Osteocyte (in vitro differentiated cells): ENCODE measurements around the gene COG3. TPM values are rescaled to one million over a fixed set of nuclear protein-coding genes. Genes with fewer than 3 reads are reported as not detected.

ENCODE experiments used
- DNase-seq: peaks from one replicate; pipeline ENCODE4 v3.0.0; 2021; ENCODE audit warnings: mixed read lengths; ENCODE audit not compliant: unreplicated experiment; ENCODE audit errors: extremely low spot score
- H3K27ac Mint-ChIP-seq: one replicate; pipeline ENCODE4 v1.8.0; 2021; ENCODE audit warnings: mild to moderate bottlenecking, mixed read lengths; ENCODE audit not compliant: unreplicated experiment
- H3K27me3 Mint-ChIP-seq: one replicate; pipeline ENCODE4 v1.8.0; 2021; ENCODE audit warnings: mixed read lengths; ENCODE audit not compliant: unreplicated experiment
- H3K36me3 Mint-ChIP-seq: one replicate; pipeline ENCODE4 v1.8.0; 2021; ENCODE audit warnings: mixed read lengths; ENCODE audit not compliant: unreplicated experiment
- H3K4me1 Mint-ChIP-seq: one replicate; pipeline ENCODE4 v1.8.0; 2021; ENCODE audit warnings: mixed read lengths; ENCODE audit not compliant: unreplicated experiment
- H3K4me3 Mint-ChIP-seq: one replicate; pipeline ENCODE4 v1.8.0; 2021; ENCODE audit warnings: mild to moderate bottlenecking, moderate library complexity, mixed read lengths; ENCODE audit not compliant: unreplicated experiment
- H3K9me3 Mint-ChIP-seq: one replicate; pipeline ENCODE4 v1.8.0; 2021; ENCODE audit warnings: mixed read lengths; ENCODE audit not compliant: unreplicated experiment
- total RNA-seq: library from RNA; stranded (reverse); gene quantifications from 2 replicates; pipeline ENCODE4 v1.2.1, GENCODE V29; 2021
- TF ChIP-seq, protein P1 (sequence below): fragments of 200-600 bp; sonication (generic); IDR thresholded peaks from 2 replicates; pipeline ENCODE4 v1.5.0; 2021; ENCODE audit warnings: antibody characterized with exemption, mild to moderate bottlenecking, moderate library complexity

The COG3 gene
- total RNA-seq, 1 donor from 2014 or later, result 31.0 TPM

DNA sequence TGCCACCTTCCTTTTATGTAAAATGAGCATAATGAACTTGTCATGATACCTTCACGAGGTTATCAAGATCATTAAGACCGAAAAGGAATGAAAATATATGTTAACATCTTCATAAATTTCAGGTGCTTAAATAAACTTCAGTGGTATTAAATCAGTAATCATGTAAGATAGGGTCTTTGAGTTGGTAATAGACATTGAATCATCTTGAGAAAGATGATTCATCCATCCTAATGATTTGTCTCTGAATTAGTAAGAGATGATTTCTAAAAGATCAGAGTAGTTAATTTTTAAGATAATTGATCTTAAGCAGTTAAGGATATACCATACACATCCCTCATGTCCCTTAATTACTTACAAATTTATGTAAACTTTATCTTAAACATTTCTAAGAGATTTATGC is 52.0 kb downstream of the COG3 start:
- no peak overlapping the region for H3K27ac Mint-ChIP-seq
- no peak for DNase-seq
- no peaks in the 10 kb centered on the region for H3K9me3 Mint-ChIP-seq
- peaks cover 48% of the 10 kb centered on the region for H3K36me3 Mint-ChIP-seq
- H3K4me1 Mint-ChIP-seq, result peaks cover 15% of the 10 kb centered on the region
- TF ChIP-seq, protein P1, sequence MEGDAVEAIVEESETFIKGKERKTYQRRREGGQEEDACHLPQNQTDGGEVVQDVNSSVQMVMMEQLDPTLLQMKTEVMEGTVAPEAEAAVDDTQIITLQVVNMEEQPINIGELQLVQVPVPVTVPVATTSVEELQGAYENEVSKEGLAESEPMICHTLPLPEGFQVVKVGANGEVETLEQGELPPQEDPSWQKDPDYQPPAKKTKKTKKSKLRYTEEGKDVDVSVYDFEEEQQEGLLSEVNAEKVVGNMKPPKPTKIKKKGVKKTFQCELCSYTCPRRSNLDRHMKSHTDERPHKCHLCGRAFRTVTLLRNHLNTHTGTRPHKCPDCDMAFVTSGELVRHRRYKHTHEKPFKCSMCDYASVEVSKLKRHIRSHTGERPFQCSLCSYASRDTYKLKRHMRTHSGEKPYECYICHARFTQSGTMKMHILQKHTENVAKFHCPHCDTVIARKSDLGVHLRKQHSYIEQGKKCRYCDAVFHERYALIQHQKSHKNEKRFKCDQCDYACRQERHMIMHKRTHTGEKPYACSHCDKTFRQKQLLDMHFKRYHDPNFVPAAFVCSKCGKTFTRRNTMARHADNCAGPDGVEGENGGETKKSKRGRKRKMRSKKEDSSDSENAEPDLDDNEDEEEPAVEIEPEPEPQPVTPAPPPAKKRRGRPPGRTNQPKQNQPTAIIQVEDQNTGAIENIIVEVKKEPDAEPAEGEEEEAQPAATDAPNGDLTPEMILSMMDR, result no peak
- H3K4me3 Mint-ChIP-seq, result no peak overlapping the region
- no peaks in the 10 kb centered on the region for H3K27me3 Mint-ChIP-seq

DNA sequence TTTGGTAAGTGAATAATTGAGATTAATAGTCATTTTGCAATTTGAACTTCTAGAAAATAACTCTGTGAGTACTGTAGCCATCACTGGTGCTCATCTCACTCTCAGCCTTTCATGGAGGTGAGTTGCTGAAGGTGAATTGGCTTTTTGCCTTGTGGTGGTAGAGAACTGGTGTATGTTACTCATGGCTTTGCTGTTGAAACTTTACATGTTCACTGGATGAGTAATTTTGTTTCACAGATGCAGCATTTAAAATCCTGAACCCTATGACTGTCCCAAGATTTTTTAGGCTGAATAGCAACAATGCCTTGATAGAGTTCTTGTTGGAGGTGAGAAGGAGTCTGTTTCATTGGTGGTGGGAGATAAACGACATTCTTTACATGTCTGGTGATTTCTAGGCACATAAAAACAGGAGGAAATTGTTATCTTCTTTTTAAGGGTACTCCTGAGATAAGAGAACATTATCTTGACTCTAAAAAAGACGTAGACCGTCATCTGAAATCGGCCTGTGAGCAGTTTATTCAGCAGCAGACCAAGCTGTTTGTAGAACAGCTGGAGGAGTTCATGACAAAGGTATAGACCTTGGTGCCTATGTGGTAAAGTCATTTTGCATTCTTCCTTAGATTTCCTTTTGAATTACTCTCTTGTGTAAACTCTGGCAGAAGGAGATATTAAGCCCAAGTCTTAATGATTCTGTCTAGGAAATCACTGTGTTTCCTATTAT is 53.9 kb downstream of the COG3 start:
- H3K27ac Mint-ChIP-seq, result no peak overlapping the region
- H3K4me3 Mint-ChIP-seq, result no peak overlapping the region
- no peak for DNase-seq
- H3K27me3 Mint-ChIP-seq, result no peaks in the 10 kb centered on the region
- peaks cover 29% of the 10 kb centered on the region for H3K4me1 Mint-ChIP-seq
- H3K36me3 Mint-ChIP-seq, result peaks cover 43% of the 10 kb centered on the region
- TF ChIP-seq, protein P1, result no peak
- no peaks in the 10 kb centered on the region for H3K9me3 Mint-ChIP-seq

GRCh38 chr13:45519493-45519892 is 54.8 kb downstream of the COG3 start:
- Mint-ChIP-seq H3K4me3 (no peak overlapping the region), H3K27me3 (no peaks in the 10 kb centered on the region), H3K9me3 (no peaks in the 10 kb centered on the region), H3K4me1 (peaks cover 31% of the 10 kb centered on the region), H3K36me3 (peaks cover 48% of the 10 kb centered on the region), H3K27ac (no peak overlapping the region)
- no peak for DNase-seq
- TF ChIP-seq, protein P1, result no peak

DNA sequence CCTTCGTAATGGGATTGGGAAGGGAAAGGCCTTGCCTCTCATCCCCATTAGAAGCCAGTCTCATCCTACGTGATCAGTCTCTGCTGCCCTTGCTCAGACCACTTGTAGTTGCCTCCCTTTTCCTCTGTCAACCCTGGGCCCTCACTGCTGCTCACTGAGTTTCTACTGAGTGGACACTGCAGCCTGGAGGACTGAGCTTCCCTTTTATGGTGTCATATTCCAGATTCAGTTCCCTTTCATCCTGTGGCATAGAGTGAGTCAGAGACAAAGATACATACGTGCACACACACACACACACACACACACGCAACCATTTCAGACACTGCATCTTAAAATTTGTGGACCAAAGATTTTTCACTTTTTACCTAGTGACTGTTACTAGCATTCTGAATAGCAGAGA is 56.6 kb downstream of the COG3 start:
- H3K27ac Mint-ChIP-seq, result peak overlapping the region; percentile 75

GRCh38 chr13:45522571-45522970 is 57.8 kb downstream of the COG3 start:
- no peaks in the 10 kb centered on the region for H3K9me3 Mint-ChIP-seq
- no peaks in the 10 kb centered on the region for H3K27me3 Mint-ChIP-seq
- no peak overlapping the region for H3K4me3 Mint-ChIP-seq
- TF ChIP-seq, protein P1, result peak; percentile 9
- peaks cover 52% of the 10 kb centered on the region for H3K36me3 Mint-ChIP-seq
- no peak for DNase-seq
- H3K27ac Mint-ChIP-seq, result peak overlapping the region; percentile 75
- peaks cover 37% of the 10 kb centered on the region for H3K4me1 Mint-ChIP-seq

More for the DNA sequence above, 56.6 kb downstream of the COG3 start:
- TF ChIP-seq, protein P1, result no peak
- no peaks in the 10 kb centered on the region for H3K27me3 Mint-ChIP-seq
- peaks cover 54% of the 10 kb centered on the region for H3K36me3 Mint-ChIP-seq
- no peak for DNase-seq
- H3K9me3 Mint-ChIP-seq, result no peaks in the 10 kb centered on the region
- H3K4me3 Mint-ChIP-seq, result no peak overlapping the region
- peaks cover 31% of the 10 kb centered on the region for H3K4me1 Mint-ChIP-seq
